ENCODE data around the gene GLUL.

GRCh38 chr1:182428043-182428442 lies 36.5 kb upstream of the GLUL start:
- no peak for TF ChIP-seq PATZ1 (CRISPR knock-in tag; IDR thresholded peaks at IDR 0.05; ENCODE audit: borderline replicate concordance)
- no peak for TF ChIP-seq RARB (CRISPR knock-in tag; IDR thresholded peaks at IDR 0.05)
- no peak for TF ChIP-seq CREB5 (CRISPR knock-in tag; IDR thresholded peaks at IDR 0.05; ENCODE audit: low read depth)
- no peak for TF ChIP-seq TOX (CRISPR knock-in tag; IDR thresholded peaks at IDR 0.05; ENCODE audit: borderline replicate concordance)
- no peak for TF ChIP-seq ZFP3 (CRISPR knock-in tag; IDR thresholded peaks at IDR 0.05)
- TF ChIP-seq ARNTL (CRISPR knock-in tag; IDR thresholded peaks at IDR 0.05; ENCODE audit: borderline replicate concordance, low read depth) = no peak
- no peak for TF ChIP-seq ZFP30 (CRISPR knock-in tag; IDR thresholded peaks at IDR 0.05)
- no peak for TF ChIP-seq OSR1 (CRISPR knock-in tag; IDR thresholded peaks at IDR 0.05)
- no peak for TF ChIP-seq ZC3H10 (CRISPR knock-in tag; IDR thresholded peaks at IDR 0.05)
- no peak for TF ChIP-seq CSDC2 (CRISPR knock-in tag; IDR thresholded peaks at IDR 0.05)
